Muscle of leg (tissue), 16 donors: ENCODE measurements around the gene SNPH. TPM values are rescaled to one million over a fixed set of nuclear protein-coding genes. Genes with fewer than 3 reads are reported as not detected.
"Not testable (repeated sequence)": the region's sequence is repeated elsewhere in the genome, so short reads cannot be mapped to it uniquely, and the experiment has no call there.

Experiments
- DNase-seq: peaks from one replicate; pipeline ENCODE4 v3.0.0; 2013
- H3K27ac ChIP-seq: one replicate; pipeline ENCODE4 v1.5.1; 2013; ENCODE audit warnings: mild to moderate bottlenecking, low read length, control low read depth
- H3K27me3 ChIP-seq: one replicate; pipeline ENCODE4 v1.6.1; 2013; ENCODE audit warnings: low read length; ENCODE audit not compliant: control insufficient read depth, insufficient read depth
- H3K36me3 ChIP-seq: one replicate; pipeline ENCODE4 v1.6.1; 2013; ENCODE audit warnings: low read length; ENCODE audit not compliant: control insufficient read depth, insufficient read depth
- H3K4me1 ChIP-seq: one replicate; pipeline ENCODE4 v1.6.1; 2013; ENCODE audit warnings: low read length; ENCODE audit not compliant: control insufficient read depth, insufficient read depth
- H3K4me3 ChIP-seq: one replicate; pipeline ENCODE4 v1.5.1; 2013; ENCODE audit warnings: low read length, control low read depth
- H3K9me3 ChIP-seq: replicated peaks from 2 replicates; pipeline ENCODE4 v1.6.1; 2013; ENCODE audit warnings: low read depth, low read length; ENCODE audit not compliant: control insufficient read depth
- WGBS: methylation state at CpG from one replicate; pipeline ENCODE4 v1.1.5; 2013; ENCODE audit warnings: missing lambda C conversion rate; ENCODE audit not compliant: insufficient coverage; 5-methylcytosine and 5-hydroxymethylcytosine counted together
- long read RNA-seq, 11 donors: transcript quantifications; one replicate each; lab custom pipeline, GENCODE V29; 2026
- polyA plus RNA-seq, 8 donors: library from polyadenylated mRNA; unstranded; fragments of 120-200 nt; gene quantifications; one replicate each; pipeline versions ENCODE4 v1.2.1 to v1.2.3, GENCODE V29; 2013; ENCODE audit warnings: inconsistent platforms in 1 of 8, low replicate concordance in 1 of 8; ENCODE audit not compliant: insufficient read length in 8 of 8, insufficient read depth in 1 of 8
- total RNA-seq: library from RNA; stranded (reverse); fragments of 120-200 nt; gene quantifications from one replicate; pipeline ENCODE4 v1.2.4, GENCODE V29; 2013

The SNPH gene, protein sequence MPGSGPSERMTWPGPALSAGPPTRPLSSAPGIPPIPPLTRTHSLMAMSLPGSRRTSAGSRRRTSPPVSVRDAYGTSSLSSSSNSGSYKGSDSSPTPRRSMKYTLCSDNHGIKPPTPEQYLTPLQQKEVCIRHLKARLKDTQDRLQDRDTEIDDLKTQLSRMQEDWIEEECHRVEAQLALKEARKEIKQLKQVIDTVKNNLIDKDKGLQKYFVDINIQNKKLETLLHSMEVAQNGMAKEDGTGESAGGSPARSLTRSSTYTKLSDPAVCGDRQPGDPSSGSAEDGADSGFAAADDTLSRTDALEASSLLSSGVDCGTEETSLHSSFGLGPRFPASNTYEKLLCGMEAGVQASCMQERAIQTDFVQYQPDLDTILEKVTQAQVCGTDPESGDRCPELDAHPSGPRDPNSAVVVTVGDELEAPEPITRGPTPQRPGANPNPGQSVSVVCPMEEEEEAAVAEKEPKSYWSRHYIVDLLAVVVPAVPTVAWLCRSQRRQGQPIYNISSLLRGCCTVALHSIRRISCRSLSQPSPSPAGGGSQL
- 3.9 TPM for total RNA-seq
- polyA plus RNA-seq = 1 to 10 TPM; 4.0 to 8.0 (median 5.5) TPM
- long read RNA-seq, donor 1, full-length matches to known transcripts = 1 of 1 reads
- long read RNA-seq, donor 1, partial matches to known transcripts = 0 of 1 reads
- long read RNA-seq, donor 1, other reads (novel, unspliced or antisense) = 0 of 1 reads
- long read RNA-seq, donor 2 = 0 reads
- long read RNA-seq, donor 3 = 0 reads
- long read RNA-seq, donor 4 = 0 reads
- long read RNA-seq, donor 5, full-length matches to known transcripts = 1 of 1 reads
- long read RNA-seq, donor 5, partial matches to known transcripts = 0 of 1 reads
- long read RNA-seq, donor 5, other reads (novel, unspliced or antisense) = 0 of 1 reads
- long read RNA-seq, donor 6, full-length matches to known transcripts = 4 of 4 reads
- long read RNA-seq, donor 6, partial matches to known transcripts = 0 of 4 reads
- long read RNA-seq, donor 6, other reads (novel, unspliced or antisense) = 0 of 4 reads
- long read RNA-seq, donor 7 = 0 reads
- long read RNA-seq, donor 8 = 0 reads
- long read RNA-seq, donor 9, full-length matches to known transcripts = 2 of 2 reads
- long read RNA-seq, donor 9, partial matches to known transcripts = 0 of 2 reads
- long read RNA-seq, donor 9, other reads (novel, unspliced or antisense) = 0 of 2 reads
- long read RNA-seq, donor 10, full-length matches to known transcripts = 2 of 2 reads
- long read RNA-seq, donor 10, partial matches to known transcripts = 0 of 2 reads
- long read RNA-seq, donor 10, other reads (novel, unspliced or antisense) = 0 of 2 reads
- long read RNA-seq, donor 11 = 0 reads

DNA sequence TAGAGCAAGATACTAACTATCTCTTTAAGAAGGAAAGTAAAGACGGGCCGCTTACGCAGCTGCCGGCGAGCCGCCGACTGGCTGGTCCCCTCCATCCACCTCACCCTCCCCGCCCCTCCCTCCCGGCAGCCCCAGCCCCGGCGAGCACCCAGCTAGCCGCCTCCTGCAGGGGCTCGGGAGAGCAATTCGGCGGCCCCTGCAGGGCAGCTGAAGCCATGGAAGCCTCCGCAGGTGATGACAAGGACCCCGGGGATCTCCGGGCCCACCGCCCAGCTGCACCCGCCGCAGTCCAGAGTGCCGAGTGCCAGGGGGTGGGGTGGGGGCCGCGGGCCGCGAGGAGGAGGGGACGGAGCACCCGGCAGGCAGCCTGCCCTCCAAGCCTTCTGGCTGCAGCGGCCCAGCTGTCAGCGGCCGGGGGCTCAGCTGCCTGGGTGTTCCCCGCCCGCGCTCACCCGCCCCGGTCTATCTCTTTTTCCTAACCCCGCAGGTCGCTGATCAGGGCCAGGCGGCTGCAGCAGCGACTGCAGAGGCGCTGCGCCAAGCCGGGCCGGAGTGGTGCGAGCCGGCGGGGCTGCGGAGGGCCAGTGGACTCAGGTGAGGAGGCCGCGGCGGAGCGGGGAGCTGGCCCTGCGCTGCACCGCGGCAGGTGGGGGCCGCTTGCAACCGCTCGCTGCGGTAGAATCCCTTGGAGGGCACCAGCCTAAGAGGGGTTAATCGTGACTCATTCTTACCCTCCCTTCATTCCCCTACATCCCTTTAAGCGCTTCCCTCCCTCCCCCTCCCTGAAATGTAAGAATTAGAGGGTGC, at the start of gene SNPH:
SNPH (plus strand) TSS at position 128 of the 807 bp plus-strand sequence. CDS start 29,946 bp downstream, outside the sequence.
- Histone ChIP-seq H3K36me3 (no peaks in the 10 kb centered on the region), H3K9me3 (no peaks in the 10 kb centered on the region), H3K27me3 (peaks cover 2% of the 10 kb centered on the region), H3K4me3 (peak within 1 kb of the TSS; percentile 53), H3K27ac (peak within 1 kb of the TSS; percentile 23), H3K4me1 (peaks cover 12% of the 10 kb centered on the region)
- peak; percentile 85 for DNase-seq
- under 1% methylated on average over 56 of the region's 61 CpGs for WGBS

DNA sequence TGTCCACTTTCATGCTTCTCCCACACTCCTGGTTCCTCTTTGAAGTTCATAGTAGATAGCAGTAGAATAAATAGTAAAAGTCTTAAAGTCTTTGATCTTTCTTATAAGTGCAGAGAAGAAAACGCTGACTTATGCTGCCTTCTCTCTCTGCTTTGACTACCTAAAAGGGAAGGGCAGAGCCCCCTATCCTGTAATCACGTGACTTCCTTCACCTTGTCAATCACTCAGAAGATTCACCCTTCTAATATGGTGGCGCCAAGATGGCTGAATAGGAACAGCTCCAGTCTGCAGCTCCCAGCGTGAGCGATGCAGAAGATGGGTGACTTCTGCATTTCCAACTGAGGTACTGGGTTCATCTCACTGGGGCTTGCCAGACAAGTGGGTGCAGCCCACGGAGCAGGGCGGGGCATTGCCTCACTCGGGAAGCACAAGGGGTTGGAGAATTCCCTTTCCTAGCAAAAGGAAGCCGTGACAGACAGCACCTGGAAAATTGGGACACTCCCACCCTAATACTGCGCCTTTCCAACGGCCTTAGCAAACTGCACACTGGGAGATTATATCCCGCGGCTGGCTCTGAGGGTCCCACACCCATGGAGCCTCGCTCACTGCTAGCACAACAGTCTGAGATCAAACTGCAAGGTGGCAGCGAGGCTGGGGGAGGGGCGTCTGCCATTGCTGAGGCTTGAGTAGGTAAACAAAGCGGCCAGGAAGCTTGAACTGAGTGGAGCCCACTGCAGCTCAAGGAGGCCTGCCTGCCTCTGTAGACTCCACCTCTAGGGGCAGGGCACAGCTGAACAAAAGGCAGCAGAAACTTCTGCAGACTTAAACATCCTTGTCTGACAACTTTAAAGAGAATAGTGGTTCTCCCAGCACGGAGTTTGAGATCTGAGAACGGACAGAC, 49.3 kb upstream of the SNPH start:
- not testable (repeated sequence) for H3K4me1 ChIP-seq, DNase-seq, H3K36me3 ChIP-seq, H3K27me3 ChIP-seq, H3K9me3 ChIP-seq, H3K27ac ChIP-seq, H3K4me3 ChIP-seq
- WGBS = 80% methylated on average over 16 of the region's 19 CpGs

DNA sequence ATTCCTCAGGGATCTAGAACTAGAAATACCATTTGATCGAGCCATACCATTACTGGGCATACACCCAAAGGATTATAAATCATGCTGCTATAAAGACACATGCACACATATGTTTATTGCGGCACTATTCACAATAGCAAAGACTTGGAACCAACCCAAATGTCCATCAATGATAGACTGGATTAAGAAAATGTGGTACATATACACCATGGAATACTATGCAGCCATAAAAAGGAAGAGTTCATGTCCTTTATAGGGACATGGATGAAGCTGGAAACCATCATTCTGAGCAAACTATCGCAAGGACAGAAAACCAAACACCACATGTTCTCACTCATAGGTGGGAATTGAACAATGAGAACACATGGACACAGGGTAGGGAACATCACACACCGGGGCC, 43.3 kb upstream of the SNPH start:
- H3K36me3 ChIP-seq, H3K4me3 ChIP-seq, H3K9me3 ChIP-seq, H3K4me1 ChIP-seq, DNase-seq, H3K27ac ChIP-seq: not testable (repeated sequence)
- peaks cover 22% of the 10 kb centered on the region for H3K27me3 ChIP-seq
- no CpG with 5 or more reads among the region's 4 CpGs for WGBS

DNA sequence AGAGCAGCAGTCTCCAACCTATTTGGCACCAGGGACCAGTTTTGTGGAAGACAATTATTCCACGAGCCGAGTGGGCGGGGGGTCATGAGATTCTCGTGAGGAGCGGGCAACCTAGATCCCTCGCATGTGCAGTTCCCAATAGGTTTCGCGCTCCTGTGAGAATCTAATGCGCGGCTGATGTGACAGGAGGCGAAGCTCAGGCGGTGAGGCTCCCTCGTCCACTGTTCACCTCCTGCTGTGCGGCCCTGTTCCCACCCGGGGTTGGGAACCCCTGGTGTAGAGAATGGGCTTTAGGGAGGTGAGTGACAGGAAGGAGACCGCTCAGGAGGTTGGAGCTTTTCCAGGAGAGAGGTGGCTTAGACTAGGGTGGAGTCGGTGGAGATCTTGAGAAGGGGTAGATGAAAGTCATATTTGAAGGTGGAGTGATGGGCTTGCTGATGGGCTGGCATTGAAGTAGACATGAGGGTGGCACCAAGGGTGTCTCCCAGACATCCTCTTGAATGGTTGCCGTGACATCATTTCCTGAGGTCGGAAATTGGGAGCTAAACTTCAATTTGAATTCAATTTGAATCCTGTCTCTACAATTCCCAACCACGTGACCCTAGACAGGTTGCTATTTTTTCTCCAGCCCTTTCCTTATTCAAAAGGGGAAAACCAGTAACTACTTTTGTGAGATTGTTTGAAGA, 41.7 kb upstream of the SNPH start:
- WGBS = 78% methylated on average over 17 of the region's 20 CpGs
- no peak for DNase-seq
- no peaks in the 10 kb centered on the region for H3K36me3 ChIP-seq
- H3K27ac ChIP-seq = no peak overlapping the region
- H3K4me3 ChIP-seq = no peak overlapping the region
- no peaks in the 10 kb centered on the region for H3K9me3 ChIP-seq
- H3K4me1 ChIP-seq = peaks cover 7% of the 10 kb centered on the region
- peaks cover 23% of the 10 kb centered on the region for H3K27me3 ChIP-seq

DNA sequence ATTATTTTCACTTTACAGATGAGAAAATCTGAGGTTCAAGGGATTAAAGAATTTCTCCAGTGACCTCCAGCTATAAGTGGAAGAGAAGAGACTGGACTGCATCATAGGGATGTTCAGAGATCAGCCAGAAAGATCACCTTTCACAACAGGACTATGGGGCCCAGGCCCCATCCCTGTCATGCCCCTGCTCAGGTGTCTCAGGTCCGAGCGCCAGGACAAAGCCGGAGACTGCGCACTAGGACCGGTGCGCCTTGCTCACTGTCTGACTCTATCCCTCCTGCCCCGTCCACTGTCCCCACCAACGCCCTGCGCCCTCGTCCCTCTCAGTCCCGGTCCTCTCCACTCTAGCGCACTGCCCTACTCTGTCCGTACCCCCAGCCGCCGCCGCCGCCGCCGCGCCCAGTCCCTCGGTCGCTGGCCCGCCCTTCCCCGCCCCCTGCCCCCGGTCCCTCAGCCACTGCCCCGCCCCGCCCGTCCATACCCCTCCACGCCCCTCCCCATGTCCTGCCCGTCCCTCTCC, 40.8 kb upstream of the SNPH start:
- Histone ChIP-seq H3K27ac (no peak overlapping the region), H3K9me3 (no peaks in the 10 kb centered on the region), H3K27me3 (peaks cover 24% of the 10 kb centered on the region), H3K4me1 (peaks cover 7% of the 10 kb centered on the region), H3K36me3 (no peaks in the 10 kb centered on the region), H3K4me3 (peak overlapping the region; percentile 10)
- DNase-seq = no peak
- 1% methylated on average over 20 of the region's 30 CpGs for WGBS

DNA sequence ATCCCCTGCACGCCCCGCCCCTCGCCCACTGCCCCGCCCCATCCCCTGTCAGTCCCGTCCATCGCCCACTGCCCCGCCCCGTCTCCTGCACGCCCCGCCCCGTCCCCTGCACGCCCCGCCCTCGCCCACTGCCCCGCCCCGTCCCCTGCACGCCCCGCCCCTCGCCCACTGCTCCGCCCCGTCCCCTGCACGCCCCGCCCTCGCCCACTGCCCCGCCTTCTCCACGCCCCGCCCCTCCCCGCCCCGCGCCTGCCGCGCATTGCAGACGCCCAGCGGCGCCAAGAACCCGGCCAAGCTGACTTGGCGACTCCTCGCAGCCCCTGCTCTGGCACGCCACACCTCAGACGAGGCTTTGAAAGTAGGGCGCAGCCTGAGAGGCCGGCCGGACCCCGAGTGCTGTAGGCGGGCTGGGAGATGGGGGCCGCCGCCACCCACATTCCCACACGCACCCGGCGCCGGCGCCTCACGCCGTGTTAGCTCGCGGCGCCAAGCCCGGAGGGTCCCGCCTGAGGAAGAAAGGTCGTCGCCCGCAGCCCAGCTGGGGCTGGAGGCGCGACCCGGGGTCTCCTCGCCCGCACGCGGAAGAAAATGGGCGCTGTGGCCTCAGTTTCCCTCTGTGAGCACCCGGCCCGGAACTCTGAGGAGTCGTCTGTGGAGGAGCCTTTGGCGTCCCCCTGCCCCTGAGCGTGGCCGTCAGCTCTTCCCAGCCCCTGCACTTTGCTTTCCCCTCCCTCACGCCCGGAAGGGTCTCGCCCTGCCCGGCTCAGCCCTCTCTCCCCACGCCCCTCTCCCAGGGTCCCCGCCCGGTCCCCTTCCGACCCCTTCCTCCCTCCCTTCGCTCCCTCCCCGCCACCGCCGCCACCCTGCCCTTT, 40.1 kb upstream of the SNPH start, which contains the start of gene RAD21L1:
RAD21L1 (plus strand) TSS at position 262 of the 872 bp plus-strand sequence. CDS start 2,410 bp downstream, outside the sequence.
- WGBS = under 1% methylated on average over 59 of the region's 88 CpGs
- H3K4me3 ChIP-seq = peak within 1 kb of the TSS; percentile 45
- DNase-seq = peak; percentile 30
- H3K36me3 ChIP-seq = no peaks in the 10 kb centered on the region
- peaks cover 7% of the 10 kb centered on the region for H3K4me1 ChIP-seq
- no peak within 1 kb of the TSS for H3K27ac ChIP-seq
- no peaks in the 10 kb centered on the region for H3K9me3 ChIP-seq
- peaks cover 24% of the 10 kb centered on the region for H3K27me3 ChIP-seq

DNA sequence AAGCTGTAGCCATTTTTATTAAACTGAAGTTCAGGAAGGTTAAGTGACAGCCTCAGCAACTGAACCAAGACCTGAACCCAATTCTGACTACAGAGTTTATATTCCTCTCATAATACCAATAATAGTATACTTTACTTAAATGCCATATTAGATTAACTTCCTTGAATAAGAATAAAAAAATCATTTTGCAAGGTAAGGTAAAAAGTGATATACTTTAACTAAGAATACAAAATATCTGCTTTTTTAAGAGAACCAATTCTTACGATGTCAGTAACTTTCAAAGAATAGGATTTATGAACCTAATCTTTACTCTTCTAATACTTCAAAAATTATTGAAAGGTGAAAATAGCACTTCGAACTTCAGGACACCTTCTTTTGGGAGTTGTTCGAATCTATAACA, 36.6 kb upstream of the SNPH start:
- H3K9me3 ChIP-seq = no peaks in the 10 kb centered on the region
- no peak overlapping the region for H3K27ac ChIP-seq
- WGBS = no CpG with 5 or more reads among the region's 3 CpGs
- no peak overlapping the region for H3K4me3 ChIP-seq
- peaks cover 7% of the 10 kb centered on the region for H3K4me1 ChIP-seq
- no peak for DNase-seq
- H3K27me3 ChIP-seq = peaks cover 19% of the 10 kb centered on the region
- H3K36me3 ChIP-seq = no peaks in the 10 kb centered on the region
